Measurements from ENCODE around the gene KDM8. TPM values are rescaled to one million over a fixed set of nuclear protein-coding genes. Genes with fewer than 3 reads are reported as not detected.

Gene KDM8
- total RNA-seq, 1 donor from 2014 or later: 9.6 TPM

DNA sequence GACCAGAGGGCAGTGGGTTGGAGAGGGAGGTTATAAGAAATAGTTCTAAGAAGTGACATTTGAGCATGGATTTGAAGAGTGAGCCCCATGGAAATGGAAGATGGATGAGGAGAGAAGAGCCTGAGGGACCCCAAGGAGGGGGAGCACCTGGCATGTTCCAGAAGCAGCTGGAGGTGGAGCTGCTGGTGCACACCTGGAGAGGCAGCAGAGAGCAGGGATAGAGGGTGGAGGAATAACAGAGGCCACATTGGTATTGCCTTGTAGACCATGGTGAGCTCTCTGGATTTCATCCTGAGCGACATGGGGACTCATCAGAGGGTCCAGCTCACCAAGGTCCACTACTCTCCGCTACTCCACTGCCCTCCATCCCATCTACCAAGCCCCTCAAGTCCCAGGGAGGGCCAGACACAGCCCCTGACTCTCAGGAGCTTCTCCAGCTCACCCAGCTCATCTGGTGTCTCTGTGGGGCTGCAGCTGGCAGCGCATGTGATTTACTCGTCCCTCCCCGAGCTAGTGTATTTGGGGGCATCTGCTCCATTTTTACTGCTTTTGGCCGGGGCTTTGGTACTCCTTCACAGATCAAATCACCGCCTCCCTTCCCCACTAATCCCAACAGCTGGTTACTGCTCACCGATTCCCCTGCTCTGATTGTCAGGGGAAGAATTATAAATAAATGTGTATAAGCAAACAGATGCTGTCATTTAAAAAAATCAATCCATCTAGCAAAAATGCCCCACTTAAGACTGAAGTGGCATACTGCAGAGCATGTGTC, 22.1 kb upstream of the KDM8 start:
- TF ChIP-seq, protein P1, sequence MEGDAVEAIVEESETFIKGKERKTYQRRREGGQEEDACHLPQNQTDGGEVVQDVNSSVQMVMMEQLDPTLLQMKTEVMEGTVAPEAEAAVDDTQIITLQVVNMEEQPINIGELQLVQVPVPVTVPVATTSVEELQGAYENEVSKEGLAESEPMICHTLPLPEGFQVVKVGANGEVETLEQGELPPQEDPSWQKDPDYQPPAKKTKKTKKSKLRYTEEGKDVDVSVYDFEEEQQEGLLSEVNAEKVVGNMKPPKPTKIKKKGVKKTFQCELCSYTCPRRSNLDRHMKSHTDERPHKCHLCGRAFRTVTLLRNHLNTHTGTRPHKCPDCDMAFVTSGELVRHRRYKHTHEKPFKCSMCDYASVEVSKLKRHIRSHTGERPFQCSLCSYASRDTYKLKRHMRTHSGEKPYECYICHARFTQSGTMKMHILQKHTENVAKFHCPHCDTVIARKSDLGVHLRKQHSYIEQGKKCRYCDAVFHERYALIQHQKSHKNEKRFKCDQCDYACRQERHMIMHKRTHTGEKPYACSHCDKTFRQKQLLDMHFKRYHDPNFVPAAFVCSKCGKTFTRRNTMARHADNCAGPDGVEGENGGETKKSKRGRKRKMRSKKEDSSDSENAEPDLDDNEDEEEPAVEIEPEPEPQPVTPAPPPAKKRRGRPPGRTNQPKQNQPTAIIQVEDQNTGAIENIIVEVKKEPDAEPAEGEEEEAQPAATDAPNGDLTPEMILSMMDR (IDR thresholded peaks at IDR 0.05; ENCODE audit: partially characterized antibody, unreplicated experiment): no peak
- H3K36me3 Mint-ChIP-seq (ENCODE audit: unreplicated experiment): no peaks in the 10 kb centered on the region
- H3K27me3 Mint-ChIP-seq (ENCODE audit: unreplicated experiment): no peaks in the 10 kb centered on the region
- H3K27ac Mint-ChIP-seq (ENCODE audit: unreplicated experiment): no peak overlapping the region
- H3K4me1 Mint-ChIP-seq (ENCODE audit: low read depth, unreplicated experiment): peaks cover 5% of the 10 kb centered on the region
- H3K9me3 Mint-ChIP-seq (ENCODE audit: unreplicated experiment): no peaks in the 10 kb centered on the region
- no peak for DNase-seq
- no peak overlapping the region for H3K4me3 Mint-ChIP-seq (ENCODE audit: unreplicated experiment)

- Mint-ChIP-seq H3K27me3 (ENCODE audit: unreplicated experiment) (no peaks in the 10 kb centered on the region), H3K4me1 (ENCODE audit: low read depth, unreplicated experiment) (peaks cover 5% of the 10 kb centered on the region), H3K4me3 (ENCODE audit: unreplicated experiment) (no peak overlapping the region), H3K9me3 (ENCODE audit: unreplicated experiment) (no peaks in the 10 kb centered on the region), H3K27ac (ENCODE audit: unreplicated experiment) (no peak overlapping the region), H3K36me3 (ENCODE audit: unreplicated experiment) (no peaks in the 10 kb centered on the region)
- DNase-seq: no peak
- TF ChIP-seq, protein P1 (IDR thresholded peaks at IDR 0.05; ENCODE audit: partially characterized antibody, unreplicated experiment): no peak
Measured at GRCh38 chr16:27182906-27183405, 20.4 kb upstream of the KDM8 start.

GRCh38 chr16:27185776-27186130, 17.6 kb upstream of the KDM8 start:
- H3K27ac Mint-ChIP-seq (ENCODE audit: unreplicated experiment): no peak overlapping the region
- H3K9me3 Mint-ChIP-seq (ENCODE audit: unreplicated experiment): no peaks in the 10 kb centered on the region
- no peaks in the 10 kb centered on the region for H3K27me3 Mint-ChIP-seq (ENCODE audit: unreplicated experiment)
- no peak overlapping the region for H3K4me3 Mint-ChIP-seq (ENCODE audit: unreplicated experiment)
- H3K36me3 Mint-ChIP-seq (ENCODE audit: unreplicated experiment): no peaks in the 10 kb centered on the region
- TF ChIP-seq, protein P1 (IDR thresholded peaks at IDR 0.05; ENCODE audit: partially characterized antibody, unreplicated experiment): no peak
- H3K4me1 Mint-ChIP-seq (ENCODE audit: low read depth, unreplicated experiment): peaks cover 8% of the 10 kb centered on the region
- no peak for DNase-seq

DNA sequence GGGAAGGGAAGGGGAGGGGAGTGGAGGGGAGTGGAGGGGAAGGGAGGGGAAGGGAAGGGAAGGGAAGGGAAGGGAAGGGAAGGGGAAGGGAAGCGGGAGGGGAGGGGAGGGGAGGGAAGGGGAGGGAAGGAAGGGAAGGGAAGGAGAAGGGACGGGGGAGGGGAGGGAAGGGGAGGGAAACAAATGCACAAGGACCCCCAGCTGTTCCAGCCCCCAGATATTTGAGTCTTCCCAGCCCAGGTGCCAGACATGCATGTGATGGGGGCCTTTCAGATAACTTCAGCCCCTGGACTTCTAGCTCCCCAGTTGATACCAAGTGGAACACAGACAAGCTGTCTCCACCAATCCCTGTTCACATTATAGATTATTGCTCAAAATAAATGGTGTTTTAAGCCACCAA, 14.7 kb upstream of the KDM8 start:
- TF ChIP-seq, protein P1 (IDR thresholded peaks at IDR 0.05; ENCODE audit: partially characterized antibody, unreplicated experiment): no peak
- no peak overlapping the region for H3K4me3 Mint-ChIP-seq (ENCODE audit: unreplicated experiment)
- H3K4me1 Mint-ChIP-seq (ENCODE audit: low read depth, unreplicated experiment): peaks cover 3% of the 10 kb centered on the region
- no peaks in the 10 kb centered on the region for H3K36me3 Mint-ChIP-seq (ENCODE audit: unreplicated experiment)
- no peak for DNase-seq
- H3K27ac Mint-ChIP-seq (ENCODE audit: unreplicated experiment): no peak overlapping the region
- H3K27me3 Mint-ChIP-seq (ENCODE audit: unreplicated experiment): no peaks in the 10 kb centered on the region
- H3K9me3 Mint-ChIP-seq (ENCODE audit: unreplicated experiment): peaks cover 5% of the 10 kb centered on the region

DNA sequence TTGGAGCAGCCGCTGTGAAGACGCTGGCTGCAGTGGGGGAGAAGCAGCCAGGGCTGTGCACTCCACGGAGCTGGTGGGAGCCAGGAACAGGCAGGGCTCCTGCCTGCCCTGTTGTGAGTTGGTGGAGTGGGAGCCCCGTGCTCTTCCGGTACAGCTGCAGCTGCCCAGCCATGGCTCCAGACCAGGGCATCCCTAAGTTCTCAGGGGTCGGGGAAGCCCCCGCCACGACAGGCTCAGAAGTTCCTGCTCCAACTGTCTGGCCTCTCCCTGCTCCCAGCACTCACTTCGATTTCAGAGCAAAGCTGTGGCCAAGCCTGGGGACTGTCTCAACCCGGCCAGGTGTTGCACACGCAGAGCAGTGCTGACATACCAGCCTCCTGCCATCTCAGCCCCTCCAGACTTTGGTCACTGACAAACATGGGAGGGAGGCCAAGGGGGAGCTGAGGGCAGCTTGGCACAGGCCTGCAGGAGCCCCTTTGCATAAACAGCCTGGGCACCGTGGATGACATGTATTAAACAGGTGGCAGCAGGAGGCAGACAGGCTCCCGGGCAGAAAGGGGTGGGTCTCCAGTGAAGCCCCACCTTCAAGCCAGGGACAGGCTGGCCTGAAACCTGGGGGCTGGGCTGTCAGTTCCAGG, 13.9 kb upstream of the KDM8 start:
- Mint-ChIP-seq H3K36me3 (ENCODE audit: unreplicated experiment) (no peaks in the 10 kb centered on the region), H3K27me3 (ENCODE audit: unreplicated experiment) (no peaks in the 10 kb centered on the region), H3K27ac (ENCODE audit: unreplicated experiment) (no peak overlapping the region), H3K4me3 (ENCODE audit: unreplicated experiment) (no peak overlapping the region), H3K9me3 (ENCODE audit: unreplicated experiment) (peaks cover 5% of the 10 kb centered on the region), H3K4me1 (ENCODE audit: low read depth, unreplicated experiment) (peaks cover 3% of the 10 kb centered on the region)
- TF ChIP-seq, protein P1 (IDR thresholded peaks at IDR 0.05; ENCODE audit: partially characterized antibody, unreplicated experiment): no peak
- no peak for DNase-seq

All from glutamatergic neuron (in vitro differentiated cells).